COLO829 (cell line): Measurements from ENCODE around the gene KLK3.

Source experiments
- DNase-seq: peaks from one replicate; pipeline ENCODE4 v3.0.0; 2012; ENCODE audit warnings: low spot score

KLK3 gene

DNA sequence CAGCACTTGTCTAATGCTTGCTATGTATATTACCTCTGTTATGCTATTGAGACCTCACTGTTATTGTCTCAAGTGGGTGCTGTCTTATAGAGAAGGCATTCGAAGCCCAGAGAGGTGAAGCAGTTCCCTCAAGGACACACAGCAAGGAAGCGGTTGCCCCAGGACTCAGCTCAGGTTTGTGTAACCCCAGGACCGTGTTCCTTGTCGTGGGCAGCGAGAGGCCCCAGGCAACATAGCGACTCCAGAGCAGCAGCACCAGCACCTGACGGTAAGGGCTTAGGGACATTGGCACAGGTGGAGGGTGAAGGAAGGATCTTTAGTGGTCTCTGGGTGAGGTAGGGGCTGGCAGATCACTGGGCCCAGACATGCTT, 23.7 kb upstream of the KLK3 start:
- no peak for DNase-seq

GRCh38 chr19:50832666-50833065, 22.0 kb upstream of the KLK3 start:
- no peak for DNase-seq

DNA sequence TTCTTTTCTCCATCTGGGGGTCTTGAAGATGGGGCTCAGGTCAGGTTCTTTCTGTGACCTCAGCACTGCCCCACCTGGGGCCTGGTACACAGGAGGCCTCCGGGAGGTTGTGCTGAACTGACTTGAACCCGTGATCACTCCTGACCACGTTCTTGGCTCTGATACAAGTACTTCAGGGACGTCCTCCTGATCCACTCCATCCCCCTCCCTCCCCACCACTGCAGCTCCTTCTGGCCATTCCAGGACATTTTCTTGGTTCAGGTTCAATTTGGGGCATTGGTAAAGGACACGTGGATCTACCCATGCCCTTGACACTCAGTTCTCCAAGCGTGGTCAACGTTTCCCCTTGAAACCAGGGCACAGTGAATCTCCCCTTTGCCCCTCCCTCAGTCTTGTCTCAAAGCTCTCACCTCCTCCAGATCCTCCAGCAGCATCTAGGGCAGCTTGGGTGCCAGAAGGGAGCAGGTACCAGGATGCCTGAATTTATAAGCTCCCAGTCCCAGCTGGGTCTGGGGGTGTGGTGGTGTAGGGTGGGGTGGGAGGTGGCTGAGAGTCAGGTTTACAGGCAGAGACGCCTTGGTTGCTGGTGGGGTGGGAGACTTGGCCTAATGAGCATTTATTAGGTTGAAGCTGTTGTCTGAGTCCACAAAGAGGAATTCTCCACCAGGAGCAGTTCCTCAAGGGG, 21.5 kb upstream of the KLK3 start, which contains the start of gene KLK15:
KLK15 (minus strand) TSS at position 458 of the 685 bp plus-strand sequence. CDS start 2,082 bp downstream, outside the sequence.
- DNase-seq, result no peak

- DNase-seq, result no peak
Measured at GRCh38 chr19:50833802-50834167, 20.9 kb upstream of the KLK3 start.

DNA sequence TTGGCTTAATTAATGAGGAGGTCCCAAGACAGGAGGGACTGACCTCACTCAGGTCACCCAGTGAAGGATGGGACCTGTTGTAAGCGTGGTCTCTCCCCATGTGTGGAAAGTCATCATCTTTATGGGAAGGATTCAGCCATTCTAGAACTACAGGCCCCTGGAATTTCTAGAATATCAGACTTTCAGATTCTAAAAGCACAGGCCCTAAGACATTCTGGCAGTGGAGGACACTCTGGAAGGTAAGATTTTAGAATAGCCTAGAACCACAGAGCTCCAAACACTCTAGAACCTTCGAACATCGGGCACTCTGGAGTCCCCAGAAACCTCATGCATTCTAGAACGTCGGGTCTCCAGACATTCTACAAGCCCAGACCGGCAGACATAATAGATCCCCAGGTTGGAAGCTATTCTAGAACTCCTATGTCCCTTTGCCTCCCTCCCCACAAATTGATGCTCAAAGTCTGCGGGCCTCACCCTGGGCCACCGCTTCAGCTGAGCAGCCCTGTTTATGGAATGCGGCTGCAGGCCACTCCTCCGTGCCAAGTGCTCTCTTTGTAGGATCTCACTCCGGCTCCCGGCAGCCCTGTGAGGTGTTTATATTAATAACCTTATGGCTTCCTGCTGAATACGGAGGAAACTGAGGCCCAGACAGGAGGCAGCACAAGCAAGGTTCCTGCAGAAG, 19.5 kb upstream of the KLK3 start:
- no peak for DNase-seq

GRCh38 chr19:50835785-50836542, 18.8 kb upstream of the KLK3 start:
- DNase-seq, result peak; percentile 67

DNA sequence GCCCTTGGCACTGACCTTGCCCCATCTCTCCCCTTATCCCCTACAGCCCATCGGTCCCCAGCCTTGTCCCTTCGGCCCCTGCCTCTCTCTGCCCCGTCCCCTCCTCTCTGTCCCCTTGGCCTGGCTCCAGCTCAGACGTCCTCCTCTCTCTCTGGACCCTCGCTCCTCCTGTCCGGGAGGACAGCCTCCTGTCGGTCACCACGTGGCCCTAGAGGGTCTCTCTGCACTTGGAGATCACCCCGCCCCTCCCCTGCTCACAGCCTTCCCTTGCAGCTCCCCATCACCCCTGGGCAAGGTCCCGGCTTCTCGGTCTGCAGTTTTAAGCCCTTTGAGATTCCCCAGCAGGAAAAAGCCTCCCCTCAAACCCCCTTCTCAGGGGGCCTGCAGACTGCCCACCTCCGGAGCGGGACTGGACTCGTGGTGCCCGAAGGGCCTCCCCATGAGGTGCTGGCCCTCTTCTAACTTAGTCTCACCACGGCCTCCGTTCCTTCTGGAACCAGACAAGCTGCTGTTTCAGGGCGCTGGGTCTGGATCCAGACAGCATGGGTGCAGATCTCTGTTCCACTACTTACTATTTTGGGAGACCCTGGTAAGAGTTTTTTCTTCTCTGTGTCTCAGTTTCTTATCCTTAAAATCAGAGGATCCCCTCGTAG, 18.0 kb upstream of the KLK3 start:
- no peak for DNase-seq

- no peak for DNase-seq
Measured at GRCh38 chr19:50837300-50837699, 17.4 kb upstream of the KLK3 start.

DNA sequence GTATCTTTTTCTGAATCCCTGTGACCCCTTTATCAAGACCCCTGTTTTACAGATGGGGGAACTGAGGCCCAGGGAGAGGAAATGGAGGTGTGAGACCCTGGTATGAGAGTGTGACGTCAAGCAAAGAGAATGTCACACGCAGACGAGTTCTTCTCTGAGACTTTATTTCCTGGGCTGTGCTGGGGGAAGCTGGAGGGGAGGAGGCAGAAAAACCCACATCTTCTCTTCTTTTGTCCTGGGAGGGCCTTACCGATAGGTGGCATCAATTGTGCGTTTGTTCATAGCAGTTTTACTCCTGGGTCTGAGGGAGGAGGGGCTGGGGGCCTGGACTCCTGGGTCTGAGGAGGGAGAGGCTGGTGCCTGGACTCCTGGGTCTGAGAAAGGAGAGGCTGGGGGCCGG, 16.5 kb upstream of the KLK3 start:
- DNase-seq, result no peak

GRCh38 chr19:50839712-50840655, 14.7 kb upstream of the KLK3 start:
- no peak for DNase-seq

DNA sequence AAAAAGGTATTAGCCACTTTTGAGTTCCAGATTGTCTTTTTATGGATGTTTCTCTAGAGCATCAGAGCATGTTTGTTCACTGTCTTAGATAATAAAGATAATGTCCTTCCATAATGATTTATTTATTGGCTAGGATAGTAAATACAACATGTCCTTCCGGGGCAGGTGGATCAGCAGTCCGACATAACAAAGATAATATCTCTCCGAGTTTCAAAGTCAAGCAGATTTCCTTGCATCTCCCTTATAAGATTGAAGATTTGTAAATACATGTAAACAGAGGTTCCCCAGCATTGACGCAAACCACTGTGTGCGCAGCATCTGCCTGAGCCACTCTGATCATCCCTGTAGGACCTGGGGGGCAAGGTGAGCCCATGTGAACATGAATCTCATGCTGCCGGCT, 12.6 kb upstream of the KLK3 start:
- DNase-seq, result no peak

DNA sequence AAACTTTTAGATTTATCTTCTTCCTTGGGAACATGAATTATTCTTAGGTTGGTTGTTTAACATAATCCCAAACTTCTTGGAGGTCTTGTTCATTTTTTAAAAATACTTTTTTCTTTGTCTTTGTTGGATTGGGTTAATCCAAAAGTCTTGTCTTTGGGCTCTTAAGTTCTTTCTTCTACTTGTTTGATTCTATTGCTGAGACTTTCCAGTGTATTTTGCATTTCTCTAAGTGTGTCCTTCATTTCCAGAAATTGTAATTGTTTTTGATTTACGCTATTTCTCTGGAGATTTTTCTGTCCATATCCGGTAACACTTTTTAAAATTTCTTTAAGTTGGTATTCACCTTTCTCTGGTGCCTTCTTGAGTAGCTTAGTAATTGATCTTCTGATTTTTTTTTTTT, 11.5 kb upstream of the KLK3 start:
- no peak for DNase-seq

DNA sequence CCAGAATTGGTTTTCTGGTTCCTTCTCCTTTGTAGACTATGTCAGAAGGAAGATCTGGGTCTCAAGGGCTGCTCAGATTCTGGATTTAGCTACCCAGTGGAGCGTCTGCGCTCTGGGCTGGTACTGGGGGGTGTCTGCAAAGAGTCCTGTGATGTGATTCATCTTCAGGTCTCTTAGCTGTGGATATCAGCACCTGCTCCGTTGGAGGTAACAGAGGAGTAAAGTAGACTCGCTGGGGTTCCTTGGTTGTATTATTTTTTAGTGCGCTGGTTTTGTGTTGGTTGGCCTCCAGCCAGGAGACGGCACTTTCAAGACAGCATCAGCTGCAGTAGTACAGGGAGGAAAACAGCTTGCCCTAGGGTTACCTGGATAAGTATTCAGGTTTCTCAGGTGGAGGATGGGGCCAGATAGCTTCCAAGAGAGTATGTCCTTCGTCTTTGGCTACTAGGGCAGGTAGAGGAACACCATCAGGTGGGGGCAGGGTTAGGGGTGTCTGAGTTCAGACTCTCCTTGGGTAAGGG, 11.0 kb upstream of the KLK3 start:
- DNase-seq, result no peak

DNA sequence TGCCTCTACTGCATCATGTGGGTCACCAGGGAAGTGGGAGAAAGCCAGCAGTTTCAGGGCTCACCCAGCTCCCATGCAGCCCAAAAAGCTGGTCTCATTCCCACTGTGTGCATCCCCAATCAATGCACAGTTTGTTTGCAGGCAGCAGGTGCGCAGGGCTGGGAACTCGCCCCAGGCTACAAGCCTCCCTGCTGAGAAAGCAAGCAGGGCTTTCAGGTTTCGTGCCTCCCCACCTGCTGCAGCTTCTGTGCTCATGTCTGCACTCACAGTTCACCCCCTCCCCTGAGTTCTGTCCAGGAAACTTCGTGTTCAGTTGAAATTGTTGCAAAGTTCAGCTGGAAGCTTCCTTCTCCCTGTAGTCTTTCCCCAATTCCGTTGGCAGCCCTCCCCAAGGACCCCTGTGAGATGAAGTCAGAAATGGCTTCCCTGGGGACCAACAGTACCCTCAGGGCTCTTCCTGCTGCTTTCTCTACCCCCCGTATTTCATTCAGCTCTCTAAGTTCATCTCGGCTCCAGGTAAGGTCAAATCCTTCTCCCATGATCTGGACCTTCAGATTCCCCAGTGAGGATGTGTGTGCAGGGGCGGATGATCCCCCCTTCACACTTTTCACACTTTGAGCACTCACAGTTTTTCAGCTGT, 10.3 kb upstream of the KLK3 start:
- no peak for DNase-seq

GRCh38 chr19:50850738-50851137, 4.0 kb upstream of the KLK3 start:
- no peak for DNase-seq

GRCh38 chr19:50851620-50852019, 3.1 kb upstream of the KLK3 start:
- no peak for DNase-seq

- no peak for DNase-seq
Measured at GRCh38 chr19:50857366-50857765, 2.7 kb downstream of the KLK3 start.

DNA sequence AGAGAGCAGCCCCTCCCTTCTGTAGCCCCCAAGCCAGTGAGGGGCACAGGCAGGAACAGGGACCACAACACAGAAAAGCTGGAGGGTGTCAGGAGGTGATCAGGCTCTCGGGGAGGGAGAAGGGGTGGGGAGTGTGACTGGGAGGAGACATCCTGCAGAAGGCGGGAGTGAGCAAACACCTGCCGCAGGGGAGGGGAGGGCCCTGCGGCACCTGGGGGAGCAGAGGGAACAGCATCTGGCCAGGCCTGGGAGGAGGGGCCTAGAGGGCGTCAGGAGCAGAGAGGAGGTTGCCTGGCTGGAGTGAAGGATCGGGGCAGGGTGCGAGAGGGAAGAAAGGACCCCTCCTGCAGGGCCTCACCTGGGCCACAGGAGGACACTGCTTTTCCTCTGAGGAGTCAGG, 4.2 kb downstream of the KLK3 start:
- DNase-seq, result no peak

DNA sequence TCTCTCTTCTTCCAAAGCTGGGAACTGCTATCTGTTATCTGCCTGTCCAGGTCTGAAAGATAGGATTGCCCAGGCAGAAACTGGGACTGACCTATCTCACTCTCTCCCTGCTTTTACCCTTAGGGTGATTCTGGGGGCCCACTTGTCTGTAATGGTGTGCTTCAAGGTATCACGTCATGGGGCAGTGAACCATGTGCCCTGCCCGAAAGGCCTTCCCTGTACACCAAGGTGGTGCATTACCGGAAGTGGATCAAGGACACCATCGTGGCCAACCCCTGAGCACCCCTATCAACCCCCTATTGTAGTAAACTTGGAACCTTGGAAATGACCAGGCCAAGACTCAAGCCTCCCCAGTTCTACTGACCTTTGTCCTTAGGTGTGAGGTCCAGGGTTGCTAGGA, 5.1 kb downstream of the KLK3 start:
- no peak for DNase-seq

- DNase-seq, result no peak
Measured at GRCh38 chr19:50861010-50861409, 6.3 kb downstream of the KLK3 start.
